ENCODE data around the gene NRG2.

DNA sequence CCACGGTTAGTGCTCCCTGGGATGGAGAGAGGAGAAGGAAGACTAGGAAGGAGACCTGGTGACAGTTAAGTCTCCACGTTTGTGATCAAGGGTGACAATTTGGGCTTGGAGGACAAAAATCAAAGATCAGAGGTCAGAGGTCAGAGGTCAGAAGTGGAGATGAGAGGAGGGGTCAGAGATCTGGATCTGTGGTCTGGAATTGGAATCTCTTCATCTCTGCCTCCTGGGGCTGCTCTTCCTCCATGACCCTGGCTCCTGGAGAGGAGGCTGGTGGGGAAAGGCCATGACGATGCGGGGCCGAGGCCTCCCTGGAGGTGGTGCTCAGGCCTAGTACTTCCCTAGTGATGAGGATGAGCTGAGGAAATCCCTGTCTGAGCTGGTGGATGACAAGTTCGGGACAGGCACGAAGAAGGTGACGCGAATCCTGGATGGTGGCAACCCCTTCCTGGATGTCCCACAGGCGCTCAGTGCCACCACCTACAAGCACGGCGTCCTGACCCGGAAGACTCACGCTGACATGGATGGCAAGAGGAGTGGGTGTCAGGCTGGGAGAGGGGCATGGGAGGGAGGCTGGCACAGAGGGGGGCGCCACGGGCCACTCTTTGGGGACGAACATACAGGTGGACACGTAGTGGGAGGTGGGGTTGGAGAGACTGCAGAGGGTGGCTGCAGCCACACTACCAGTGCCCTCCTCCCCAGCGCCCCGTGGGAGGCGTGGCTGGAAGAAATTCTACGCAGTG is 206.5 kb downstream of the NRG2 start:
- TF ChIP-seq POLR2AphosphoS5 (IDR thresholded peaks at IDR 0.05; ENCODE audit: insufficient read depth, low read depth, low read length) (no peak), POLR2A (IDR thresholded peaks at IDR 0.05; ENCODE audit: low read depth, low read length) (no peak), MYC (IDR thresholded peaks at IDR 0.05; ENCODE audit: low read depth, low read length) (no peak)
- TF ChIP-seq, protein P1, sequence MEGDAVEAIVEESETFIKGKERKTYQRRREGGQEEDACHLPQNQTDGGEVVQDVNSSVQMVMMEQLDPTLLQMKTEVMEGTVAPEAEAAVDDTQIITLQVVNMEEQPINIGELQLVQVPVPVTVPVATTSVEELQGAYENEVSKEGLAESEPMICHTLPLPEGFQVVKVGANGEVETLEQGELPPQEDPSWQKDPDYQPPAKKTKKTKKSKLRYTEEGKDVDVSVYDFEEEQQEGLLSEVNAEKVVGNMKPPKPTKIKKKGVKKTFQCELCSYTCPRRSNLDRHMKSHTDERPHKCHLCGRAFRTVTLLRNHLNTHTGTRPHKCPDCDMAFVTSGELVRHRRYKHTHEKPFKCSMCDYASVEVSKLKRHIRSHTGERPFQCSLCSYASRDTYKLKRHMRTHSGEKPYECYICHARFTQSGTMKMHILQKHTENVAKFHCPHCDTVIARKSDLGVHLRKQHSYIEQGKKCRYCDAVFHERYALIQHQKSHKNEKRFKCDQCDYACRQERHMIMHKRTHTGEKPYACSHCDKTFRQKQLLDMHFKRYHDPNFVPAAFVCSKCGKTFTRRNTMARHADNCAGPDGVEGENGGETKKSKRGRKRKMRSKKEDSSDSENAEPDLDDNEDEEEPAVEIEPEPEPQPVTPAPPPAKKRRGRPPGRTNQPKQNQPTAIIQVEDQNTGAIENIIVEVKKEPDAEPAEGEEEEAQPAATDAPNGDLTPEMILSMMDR (IDR thresholded peaks at IDR 0.05; ENCODE audit: extremely low read depth in 1 of 2, insufficient read depth in 1 of 2, low read depth in 1 of 2, low read length in 2 of 2), result no peak

Data from endothelial cell of umbilical vein (primary cell).